Amygdala (tissue), 56 donors: Measurements from ENCODE around the gene ZDHHC22.
A peak's percentile ranks its signal among the peaks of the same experiment; 100 is the strongest.

Experiments used
- DNase-seq, 56 donors: peaks; one replicate each; lab custom pipeline; 2025; lab: John Stamatoyannopoulos, UW

The ZDHHC22 gene

DNA sequence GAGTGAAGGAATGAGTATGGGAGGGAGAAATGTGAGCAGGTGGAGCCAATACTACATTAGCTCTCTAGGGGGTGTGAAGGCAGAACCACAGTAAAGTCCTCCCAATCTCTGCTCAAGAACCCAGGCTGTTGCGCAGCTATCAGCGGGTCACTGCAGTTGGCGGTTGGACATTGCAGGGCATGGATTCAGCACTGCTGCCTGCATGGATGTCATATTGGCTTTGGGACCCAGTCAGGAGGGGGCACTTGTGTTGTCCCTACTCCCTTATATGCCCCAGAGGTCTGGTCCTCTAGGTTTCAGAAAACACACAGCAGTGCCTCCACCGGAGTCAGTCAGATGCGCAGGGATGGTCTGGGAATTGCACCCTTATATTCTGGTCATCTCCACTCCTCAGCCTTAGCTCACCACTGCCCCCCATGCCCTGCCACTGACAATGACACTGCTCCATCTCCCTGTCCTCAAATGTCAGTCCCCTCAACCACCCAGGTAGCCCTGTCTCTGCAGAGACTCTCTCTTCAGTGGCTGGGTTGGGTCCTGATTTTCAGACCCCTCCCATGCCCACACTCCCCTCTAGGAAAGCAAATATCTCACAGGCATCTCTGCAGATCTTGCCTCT, 9.6 kb downstream of the ZDHHC22 start:
- no peak for DNase-seq

DNA sequence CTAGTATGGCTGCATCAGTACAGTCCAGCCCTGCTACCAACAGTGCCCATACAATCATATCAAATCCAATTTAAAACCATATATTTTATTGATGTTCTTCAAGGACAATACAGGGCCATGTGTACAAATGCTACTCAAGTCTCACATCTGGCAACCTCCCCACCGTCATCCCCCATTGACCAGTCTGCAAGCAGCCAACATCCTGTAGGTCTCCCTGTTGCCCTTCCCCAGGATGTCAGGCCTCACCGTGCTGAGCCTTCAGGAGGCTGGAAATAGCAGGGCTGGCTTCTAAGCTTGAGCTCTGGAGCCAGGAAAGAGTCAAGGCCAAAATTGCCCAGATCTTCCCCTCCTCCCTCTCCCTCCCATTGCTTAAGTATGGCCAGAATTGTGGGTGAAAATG, 10.4 kb downstream of the ZDHHC22 start:
- DNase-seq, result no peak

DNA sequence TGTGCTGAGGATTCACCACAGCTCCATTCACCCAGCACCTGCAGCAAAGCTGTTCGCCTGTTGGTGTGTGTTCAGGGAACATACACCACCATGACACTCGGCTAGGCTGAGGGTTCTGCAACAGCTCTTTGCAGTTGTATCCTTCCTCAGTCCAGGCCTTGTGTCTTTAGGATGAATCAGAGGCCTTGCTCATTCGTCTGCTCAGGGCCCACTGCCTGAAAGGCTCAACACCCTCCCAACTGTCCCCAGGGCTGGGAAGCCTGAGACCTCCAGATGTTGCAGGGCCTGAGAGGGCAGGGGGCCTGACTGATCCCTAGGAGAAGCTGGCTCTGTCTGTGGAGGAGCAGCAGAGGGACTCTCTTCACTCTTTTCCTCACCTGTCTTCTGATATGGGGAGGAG, 11.2 kb downstream of the ZDHHC22 start:
- DNase-seq, result no peak

DNA sequence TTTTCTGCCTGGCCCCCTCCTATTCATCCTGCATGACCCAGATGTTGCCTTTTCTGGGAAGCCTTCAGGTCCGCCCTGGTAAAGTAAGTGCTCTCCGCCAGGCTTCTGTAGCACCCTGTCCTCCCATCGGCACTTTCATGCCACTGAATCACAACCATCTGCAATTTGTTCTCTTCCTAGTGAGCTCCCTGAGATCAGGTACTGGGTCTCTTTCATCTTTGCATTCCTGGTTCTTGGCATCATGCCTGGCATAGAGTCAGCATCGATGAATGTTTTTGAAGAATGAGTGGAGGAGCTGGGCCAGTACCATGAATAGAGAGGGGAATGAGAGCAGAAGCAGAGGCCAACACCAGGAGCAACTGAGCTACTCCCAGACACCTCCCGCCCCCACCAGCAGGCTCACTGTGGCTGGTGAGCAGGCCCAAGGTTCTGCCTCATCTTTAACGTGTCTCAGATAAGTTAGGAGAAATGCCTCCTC, 13.1 kb downstream of the ZDHHC22 start:
- DNase-seq, result peak in 3 of 56 donors; percentile 13 to 19 (median 18)

DNA sequence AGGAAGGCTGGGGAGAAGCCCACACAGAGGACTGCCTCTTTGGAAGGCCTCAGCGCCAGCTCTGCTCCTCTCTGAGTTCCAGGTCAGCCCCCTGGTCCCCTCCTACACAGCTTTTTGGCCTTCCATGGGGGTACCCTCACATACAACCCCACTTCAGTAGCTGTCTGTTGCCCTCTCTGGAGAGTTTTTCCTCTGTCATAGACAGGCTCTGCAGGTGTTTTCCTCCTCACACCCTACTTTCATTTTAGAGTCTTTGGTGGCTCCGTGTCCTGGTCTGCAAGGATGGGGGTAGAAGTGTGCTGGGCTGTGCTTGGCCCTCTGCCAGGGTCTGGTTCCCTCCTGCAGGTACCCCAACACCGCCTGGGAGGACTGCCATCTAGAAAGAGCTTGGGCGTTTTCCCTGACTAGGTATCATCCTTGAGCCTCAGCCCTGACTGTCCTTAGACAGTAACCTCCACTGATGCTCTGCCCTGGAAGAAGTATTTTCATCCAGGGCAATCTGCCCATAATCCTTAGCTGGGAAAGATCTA, 15.1 kb downstream of the ZDHHC22 start:
- DNase-seq, result no peak

DNA sequence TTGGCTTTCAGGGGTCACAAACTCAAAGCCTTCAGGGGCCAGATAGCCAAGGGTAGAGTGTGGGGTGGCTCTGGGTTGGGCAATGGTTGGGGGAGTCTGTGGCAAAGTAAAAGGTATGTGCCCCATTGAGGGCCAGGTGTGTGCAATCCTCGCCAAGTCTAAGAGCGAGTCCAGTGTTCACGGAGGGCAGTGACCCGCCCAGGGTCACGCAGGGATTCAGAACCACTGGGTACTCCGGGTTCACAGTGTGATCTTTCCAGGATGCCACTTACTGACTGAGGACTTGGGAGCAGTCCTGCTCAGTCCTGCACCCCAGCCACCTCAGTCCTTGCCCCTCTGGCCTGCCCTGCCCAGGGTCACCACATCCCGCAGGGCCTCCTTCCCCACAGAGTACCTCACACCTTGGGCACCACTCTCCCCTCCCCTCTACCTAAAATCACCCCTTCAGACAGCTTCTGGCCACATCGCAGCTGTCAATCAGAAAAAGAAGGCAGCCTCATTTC, 15.7 kb downstream of the ZDHHC22 start:
- DNase-seq, result no peak

DNA sequence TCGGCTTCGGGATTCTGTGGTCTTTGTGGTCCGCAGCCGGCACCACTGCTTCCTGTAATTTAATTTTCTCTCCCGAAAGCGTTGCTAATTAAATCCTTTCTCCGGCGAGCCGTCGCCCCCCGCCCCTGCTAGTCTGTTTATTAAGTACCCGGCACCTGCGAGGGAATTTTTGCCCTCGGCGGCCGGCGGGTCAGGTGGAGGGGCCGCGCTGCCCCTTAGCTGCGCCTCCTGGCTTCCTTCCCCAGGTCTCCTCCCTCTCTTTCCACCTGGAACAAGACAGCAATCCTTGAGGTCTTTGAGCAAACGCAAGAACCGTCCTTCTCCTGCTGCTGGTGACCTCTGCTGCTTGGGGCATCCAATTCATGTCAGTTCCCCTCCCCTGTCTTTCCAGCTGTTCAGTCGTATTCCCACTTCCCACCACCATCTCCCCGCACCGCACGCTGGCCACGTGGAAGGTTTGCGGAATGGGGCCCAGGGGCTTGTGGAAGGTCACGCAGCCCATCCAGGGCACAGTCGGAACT, 16.2 kb downstream of the ZDHHC22 start:
- DNase-seq, result no peak

DNA sequence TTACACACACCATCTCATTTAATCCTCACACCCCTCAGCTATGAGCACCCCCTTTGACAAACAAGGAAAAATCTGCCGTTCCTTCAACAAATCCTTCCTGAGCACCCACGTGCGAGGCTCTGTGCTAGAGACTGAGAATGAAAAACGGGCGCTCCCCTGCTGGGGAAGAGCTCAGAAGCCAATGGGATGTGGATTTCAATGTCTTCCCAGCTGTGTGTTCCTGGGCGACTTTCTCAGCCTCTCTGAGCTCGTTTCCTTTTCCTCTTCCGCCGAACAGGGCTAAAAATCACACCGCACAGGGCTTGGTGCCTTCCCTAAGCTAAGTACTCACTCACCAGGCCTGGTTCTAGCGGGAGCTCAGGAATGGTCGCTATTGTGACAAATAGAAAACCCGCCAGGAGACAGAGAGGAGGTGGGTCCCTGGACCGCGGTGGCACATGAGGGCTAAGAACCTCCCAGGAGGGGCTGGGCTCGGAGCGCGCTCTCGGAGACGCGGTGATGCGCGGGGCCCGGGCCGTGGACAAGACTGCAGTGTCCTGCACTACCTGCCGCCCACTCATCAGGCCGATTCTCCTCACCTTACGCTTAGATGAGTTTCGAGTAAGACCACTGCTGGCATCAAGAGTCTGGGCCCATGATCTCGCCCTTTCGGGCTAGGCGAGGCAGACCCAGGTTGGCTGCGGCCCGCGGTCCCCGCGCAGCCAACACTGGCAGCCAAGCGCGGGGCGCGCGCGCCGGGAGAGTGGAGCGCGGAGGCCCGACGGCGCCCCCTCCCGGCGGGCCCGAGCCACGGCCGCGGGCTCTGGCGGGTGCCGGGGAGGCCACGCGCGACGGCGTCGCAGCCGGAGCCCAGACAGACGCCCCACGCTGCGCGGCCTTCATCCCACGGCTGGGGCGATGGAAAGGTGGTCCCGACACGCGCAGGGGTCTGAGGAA, 17.0 kb downstream of the ZDHHC22 start:
- DNase-seq, result peak in 46 of 56 donors; percentile 20 to 81 (median 58)

DNA sequence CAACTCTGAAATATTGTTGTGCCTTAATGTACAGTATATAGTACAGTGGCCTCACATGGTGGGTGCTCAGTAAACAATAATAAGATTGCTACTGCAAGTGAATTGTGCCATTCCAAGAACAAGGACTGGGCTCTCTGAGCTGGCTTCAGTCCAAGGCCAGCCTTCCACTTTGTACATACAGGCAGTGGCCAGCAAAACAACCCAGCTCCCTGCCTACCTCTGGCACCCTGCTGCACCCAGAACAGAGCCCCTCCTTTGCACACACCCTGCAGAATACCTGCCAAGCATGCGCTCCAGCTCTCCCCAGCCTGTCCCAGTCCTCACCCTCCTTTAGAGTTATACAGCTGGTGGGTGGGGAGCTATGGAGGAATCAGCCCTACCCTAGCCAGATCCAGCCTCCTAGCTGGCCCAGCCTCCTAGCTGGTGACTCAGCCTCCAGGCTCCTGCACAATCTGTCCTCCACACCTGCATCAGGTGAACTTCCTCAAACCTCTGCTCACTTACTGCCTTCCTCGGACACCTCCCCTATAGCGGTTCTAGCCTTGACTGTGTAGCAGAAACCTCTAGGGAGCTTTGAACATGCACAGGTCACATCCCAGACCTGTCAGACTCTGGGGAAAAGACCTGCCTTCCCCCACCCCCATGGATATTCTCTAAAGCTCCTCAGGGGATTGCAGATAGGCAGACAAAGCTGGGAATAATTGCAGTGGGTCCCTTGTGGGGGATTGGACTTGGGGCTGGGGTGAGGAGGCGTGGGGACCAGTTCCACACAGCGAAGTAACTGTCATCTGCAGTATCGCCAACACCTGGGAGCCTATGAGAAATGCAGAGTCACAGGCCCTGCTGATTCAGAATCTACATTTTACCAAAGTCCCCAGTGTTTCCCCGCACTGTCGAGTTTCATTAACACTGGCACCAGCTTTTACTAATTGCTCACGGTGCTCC, 17.9 kb downstream of the ZDHHC22 start:
- DNase-seq, result peak in 30 of 56 donors; percentile 10 to 85 (median 41)

DNA sequence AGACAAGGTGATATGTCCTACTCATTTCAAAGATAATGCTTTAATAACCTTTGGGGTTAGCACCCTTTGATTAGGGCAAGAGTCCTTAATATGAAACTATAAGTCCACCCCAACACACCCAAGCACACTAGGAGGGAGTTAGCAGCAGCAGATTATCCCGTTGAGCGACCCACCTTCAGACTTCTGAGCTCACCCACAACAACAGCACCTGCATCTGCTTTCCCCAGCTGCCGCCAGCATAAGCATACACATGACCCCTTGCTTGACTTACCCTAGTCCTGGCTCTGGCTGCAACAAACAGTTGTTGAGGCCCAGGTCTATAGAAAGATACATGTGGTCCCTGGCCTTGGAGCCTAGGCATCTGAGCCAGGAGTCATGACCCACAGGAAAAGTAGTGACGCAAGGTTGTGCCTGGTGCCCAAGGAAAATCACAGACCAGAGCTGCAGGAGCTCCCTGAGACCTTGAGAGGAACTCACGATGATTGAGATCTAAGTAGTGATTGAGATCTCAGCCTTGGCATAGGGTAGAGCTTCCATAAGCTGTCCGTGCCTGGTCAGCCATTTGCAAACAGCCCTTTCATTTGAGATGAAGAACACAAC, 19.0 kb downstream of the ZDHHC22 start:
- no peak for DNase-seq

DNA sequence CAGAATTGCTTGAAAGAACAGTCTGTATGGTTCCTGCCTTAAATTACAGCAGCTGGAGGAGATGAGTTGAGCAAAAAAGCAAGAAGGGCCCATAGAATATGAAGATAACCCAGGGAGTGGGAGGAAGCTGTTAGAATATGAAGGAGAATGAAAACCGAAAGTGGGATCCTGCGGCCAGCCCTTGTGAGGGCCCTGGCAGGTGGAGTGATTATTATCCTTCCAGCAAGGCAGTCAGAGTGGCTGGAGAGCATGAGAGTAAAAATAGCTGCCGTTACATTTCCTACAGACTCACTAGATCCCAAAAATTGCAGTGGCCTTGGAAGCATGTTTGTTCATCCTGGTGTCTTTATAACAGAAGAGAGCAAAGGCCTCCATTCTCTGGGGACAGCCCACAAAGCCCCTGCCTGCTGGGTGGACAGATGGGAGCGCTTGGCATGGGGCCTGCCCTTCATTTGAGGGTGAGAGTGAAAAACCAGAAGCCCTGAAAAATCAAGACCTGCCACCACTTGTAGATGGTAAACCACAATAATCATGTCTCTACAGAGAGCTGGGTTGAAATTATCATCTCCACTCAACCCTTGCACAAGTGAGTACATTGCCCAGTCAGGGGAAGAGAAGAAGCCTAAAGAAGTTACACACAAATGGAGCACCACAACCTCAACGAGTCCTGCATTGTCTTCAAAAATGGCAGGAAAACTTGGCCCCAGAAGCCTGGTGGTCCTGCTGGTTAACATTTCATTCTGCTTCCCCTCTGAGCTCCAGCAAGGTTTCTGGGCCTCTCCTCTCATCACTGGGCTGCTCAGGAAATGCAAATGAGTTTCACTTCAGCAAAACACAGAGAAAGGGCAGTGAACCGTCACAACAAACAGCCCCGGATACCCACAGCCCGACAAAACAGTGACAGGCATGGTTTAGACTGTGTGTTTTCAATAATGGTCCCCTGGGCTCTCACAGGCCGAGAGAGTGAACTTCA, 20.5 kb downstream of the ZDHHC22 start:
- DNase-seq, result peak in 31 of 56 donors; percentile 20 to 73 (median 44)

DNA sequence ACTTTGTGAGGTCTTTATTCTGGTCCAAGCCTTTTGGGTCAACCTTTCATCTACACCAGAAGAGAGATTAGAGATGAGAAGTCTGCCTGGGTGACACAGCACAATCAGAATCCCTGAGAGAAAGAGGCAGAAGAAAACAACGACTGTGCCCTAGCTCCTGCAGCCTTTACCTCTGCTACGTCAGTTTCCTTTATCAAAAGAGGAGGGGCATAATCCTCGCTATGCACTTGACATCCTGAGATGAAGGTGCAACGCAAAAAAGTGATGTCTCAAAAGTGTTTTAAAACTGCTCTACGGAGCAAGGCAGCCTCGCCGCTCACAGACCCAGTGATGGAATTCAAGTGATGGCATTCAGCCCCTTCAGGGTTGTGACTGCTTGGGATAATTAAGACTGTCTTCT, 21.7 kb downstream of the ZDHHC22 start:
- DNase-seq, result no peak

DNA sequence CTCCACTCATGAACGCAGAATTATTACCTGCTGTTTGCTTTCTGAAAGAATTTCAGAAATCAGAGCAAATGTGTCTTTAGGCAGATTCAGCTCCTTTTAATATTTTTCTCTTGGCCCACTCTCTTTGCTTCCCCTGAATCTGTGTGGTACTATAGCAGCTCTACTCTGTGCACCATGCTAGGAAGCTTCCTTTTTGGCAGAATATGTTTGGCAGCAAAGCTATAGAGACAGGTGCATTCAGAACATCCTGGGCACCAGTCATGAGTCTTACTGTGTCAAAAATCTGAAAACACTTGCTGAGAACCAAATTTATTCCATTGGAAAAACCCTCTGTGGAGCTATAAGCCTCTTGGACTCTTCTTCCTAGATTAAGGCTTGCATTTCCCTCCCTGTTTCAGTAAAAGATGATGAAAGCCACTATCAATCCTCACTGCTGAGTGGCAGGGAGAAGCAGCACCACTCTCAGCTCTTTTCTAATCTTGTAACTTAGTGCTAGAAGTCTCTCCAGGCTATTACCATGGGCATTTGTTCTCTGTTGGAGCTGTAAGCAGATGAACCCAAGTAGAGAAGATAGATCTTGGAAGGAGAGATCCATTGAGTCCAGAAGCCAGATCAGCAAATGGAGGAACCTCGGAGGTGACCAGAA, 25.3 kb downstream of the ZDHHC22 start:
- no peak for DNase-seq

DNA sequence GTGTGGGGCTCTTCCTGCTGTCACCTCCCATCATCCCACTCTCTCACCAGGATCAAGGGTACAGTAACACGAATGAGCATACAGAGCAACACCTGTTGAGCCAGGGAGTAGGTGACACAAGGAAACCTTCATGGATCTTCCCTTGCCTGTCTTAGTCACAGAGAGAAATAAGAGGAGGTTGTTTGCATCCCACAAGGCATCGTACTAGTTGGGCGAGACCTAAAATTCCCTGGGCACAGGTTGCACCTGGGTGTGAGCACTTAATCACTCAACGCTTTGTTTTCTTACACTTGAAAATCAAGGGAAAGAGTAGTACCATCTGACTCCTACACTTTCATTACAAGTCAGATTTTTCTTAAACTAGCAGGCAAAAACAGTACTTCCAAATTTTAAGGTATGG, 27.0 kb downstream of the ZDHHC22 start:
- no peak for DNase-seq

DNA sequence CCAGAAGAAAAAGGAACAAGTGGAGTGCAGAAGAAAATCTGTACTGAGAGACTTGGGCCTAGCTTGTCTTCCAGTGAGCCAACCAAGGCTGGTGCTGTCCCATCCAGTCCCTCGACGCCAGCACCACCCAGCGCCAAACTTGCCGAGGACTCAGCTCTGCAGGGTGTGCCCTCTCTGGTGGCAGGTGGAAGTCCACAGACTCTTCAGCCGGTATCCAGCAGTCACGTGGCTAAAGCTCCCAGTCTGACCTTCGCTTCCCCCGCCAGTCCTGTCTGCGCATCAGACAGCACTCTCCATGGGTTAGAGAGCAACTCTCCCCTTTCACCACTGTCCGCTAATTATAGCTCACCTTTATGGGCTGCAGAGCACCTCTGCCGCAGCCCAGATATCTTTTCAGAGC, 27.9 kb downstream of the ZDHHC22 start:
- no peak for DNase-seq

DNA sequence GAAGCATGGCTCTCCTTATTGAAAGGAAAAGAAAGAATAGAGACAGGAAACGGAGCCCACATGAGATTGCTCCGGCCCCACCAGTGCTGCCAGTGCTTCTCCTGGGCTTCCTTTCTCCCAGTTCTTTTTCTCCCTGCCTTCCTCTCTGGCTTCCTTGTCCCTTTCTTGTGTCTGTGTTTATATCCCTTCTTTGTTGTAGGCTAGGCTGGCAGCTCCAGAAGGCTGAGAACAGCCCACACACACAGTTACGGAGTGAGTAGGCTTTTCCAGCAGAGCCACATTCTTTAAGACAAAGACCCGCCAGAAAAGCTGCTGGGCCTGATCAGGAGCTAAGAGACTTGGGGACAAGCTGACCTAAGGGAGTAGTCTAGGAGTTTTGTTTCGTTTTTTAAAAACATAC, 30.6 kb downstream of the ZDHHC22 start:
- DNase-seq, result peak in 32 of 56 donors; percentile 12 to 73 (median 46)

DNA sequence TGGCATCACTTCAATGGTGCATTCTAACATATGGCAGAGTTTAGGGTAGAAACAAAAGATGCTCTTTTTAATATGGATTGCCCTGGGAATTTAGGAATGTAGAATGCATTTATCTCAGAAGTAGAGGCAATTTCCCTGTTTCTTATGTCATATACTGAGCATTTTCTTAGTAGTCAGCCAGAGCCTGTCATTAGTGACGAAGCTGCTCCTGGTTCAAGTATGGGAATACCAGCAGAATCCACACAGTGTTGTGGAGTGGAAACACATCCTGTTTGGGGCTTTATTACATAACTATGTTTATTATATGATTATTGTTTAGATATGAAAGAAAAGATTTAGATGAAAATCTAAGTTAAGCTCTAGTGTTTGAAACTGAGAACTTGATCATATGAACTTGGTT, 31.3 kb downstream of the ZDHHC22 start:
- no peak for DNase-seq

DNA sequence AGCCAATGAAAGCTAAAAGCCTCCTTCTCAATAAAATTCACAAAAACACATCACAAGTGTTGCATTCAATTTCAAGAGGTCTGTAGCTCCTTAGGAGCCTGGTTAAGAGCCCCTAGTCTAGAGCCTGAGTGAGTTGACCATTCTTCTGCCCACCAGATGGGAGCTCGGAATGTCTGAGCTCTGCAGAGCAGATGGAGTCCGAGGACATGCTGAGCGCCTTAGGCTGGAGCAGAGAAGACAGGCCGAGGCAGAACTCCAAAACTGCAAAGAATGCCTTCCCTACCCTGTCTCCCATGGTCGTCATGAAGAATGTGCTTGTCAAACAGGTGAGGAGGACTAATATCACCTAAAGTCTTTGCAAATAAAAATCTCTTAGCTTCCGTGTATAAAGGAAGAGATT, 31.9 kb downstream of the ZDHHC22 start:
- DNase-seq, result no peak
